Astrocyte (in vitro differentiated cells and primary cell): ENCODE data around the gene CREBL2. TPM values are rescaled to one million over a fixed set of nuclear protein-coding genes. Genes with fewer than 3 reads are reported as not detected.

Experiments used
- DNase-seq: peaks from one replicate; pipeline ENCODE4 v3.0.0-alpha.2; 2010; ENCODE audit warnings: low read depth
- FAIRE-seq: peaks from 2 replicates; lab custom pipeline; 2011; peaks lifted over from hg19 to GRCh38; lab: Jason Lieb, UNC
- H2AFZ ChIP-seq: 2 replicates; pipeline ENCODE4 v1.6.0; 2012; ENCODE audit warnings: low read depth, low read length, inconsistent platforms
- H3K27ac ChIP-seq: 2 replicates; pipeline ENCODE4 v1.5.1; 2011; ENCODE audit warnings: low read depth, low read length, inconsistent platforms
- H3K27me3 ChIP-seq: 2 replicates; pipeline ENCODE4 v1.6.0; 2011; ENCODE audit warnings: low read length, inconsistent platforms; ENCODE audit not compliant: insufficient read depth
- H3K36me3 ChIP-seq: 2 replicates; pipeline ENCODE4 v1.5.1; 2011; ENCODE audit warnings: low read length, inconsistent platforms; ENCODE audit not compliant: insufficient read depth
- H3K4me1 ChIP-seq: 2 replicates; pipeline ENCODE4 v1.5.1; 2011; ENCODE audit warnings: low read length, inconsistent platforms; ENCODE audit not compliant: insufficient read depth
- H3K4me2 ChIP-seq: 2 replicates; pipeline ENCODE4 v1.6.0; 2012; ENCODE audit warnings: low read length, inconsistent platforms
- H3K4me3 ChIP-seq: 2 replicates; pipeline ENCODE4 v1.5.1; 2011; ENCODE audit warnings: low read depth, mild to moderate bottlenecking, low read length, inconsistent platforms; ENCODE audit not compliant: insufficient read depth
- H3K79me2 ChIP-seq: 2 replicates; pipeline ENCODE4 v1.6.0; 2012; ENCODE audit warnings: mild to moderate bottlenecking, low read length, inconsistent platforms; ENCODE audit not compliant: insufficient read depth
- H3K9ac ChIP-seq: 2 replicates; pipeline ENCODE4 v1.6.0; 2012; ENCODE audit warnings: mild to moderate bottlenecking, low read length, inconsistent platforms
- H3K9me3 ChIP-seq: 2 replicates; pipeline ENCODE4 v1.5.1; 2012; ENCODE audit warnings: low read depth, mild to moderate bottlenecking, low read length, inconsistent platforms; ENCODE audit not compliant: insufficient read depth
- H4K20me1 ChIP-seq: 2 replicates; pipeline ENCODE4 v1.6.0; 2012; ENCODE audit warnings: low read length, inconsistent platforms; ENCODE audit not compliant: insufficient read depth
- H3K27ac Mint-ChIP-seq: one replicate; pipeline ENCODE4 v1.8.0; 2021; ENCODE audit warnings: mild to moderate bottlenecking, mixed read lengths; ENCODE audit not compliant: unreplicated experiment
- H3K27me3 Mint-ChIP-seq: one replicate; pipeline ENCODE4 v1.8.0; 2021; ENCODE audit warnings: low read depth, mixed read lengths; ENCODE audit not compliant: unreplicated experiment
- H3K36me3 Mint-ChIP-seq: one replicate; pipeline ENCODE4 v1.8.0; 2021; ENCODE audit warnings: low read depth, mixed read lengths; ENCODE audit not compliant: unreplicated experiment
- H3K4me1 Mint-ChIP-seq: one replicate; pipeline ENCODE4 v1.8.0; 2021; ENCODE audit warnings: low read depth, mixed read lengths; ENCODE audit not compliant: unreplicated experiment
- H3K4me3 Mint-ChIP-seq: one replicate; pipeline ENCODE4 v1.8.0; 2021; ENCODE audit warnings: mild to moderate bottlenecking, moderate library complexity, mixed read lengths; ENCODE audit not compliant: unreplicated experiment
- H3K9me3 Mint-ChIP-seq: one replicate; pipeline ENCODE4 v1.8.0; 2021; ENCODE audit warnings: mild to moderate bottlenecking, mixed read lengths; ENCODE audit not compliant: unreplicated experiment
- EZH2 ChIP-seq: IDR thresholded peaks from 2 replicates; pipeline ENCODE4 v1.6.1; 2012; ENCODE audit warnings: mild to moderate bottlenecking, low read length, inconsistent platforms; ENCODE audit not compliant: insufficient read depth
- total RNA-seq: library from RNA; stranded (reverse); gene quantifications from 2 replicates; pipeline ENCODE4 v1.2.1, GENCODE V29; 2021
- TF ChIP-seq, protein P1 (sequence below): IDR thresholded peaks from 2 replicates; pipeline ENCODE4 v1.5.1; 2011; ENCODE audit warnings: low read depth, mild to moderate bottlenecking, inconsistent platforms, low read length, moderate library complexity; ENCODE audit not compliant: insufficient read depth

CREBL2 gene
- total RNA-seq, 1 donor from 2014 or later, result 14.8 TPM

DNA sequence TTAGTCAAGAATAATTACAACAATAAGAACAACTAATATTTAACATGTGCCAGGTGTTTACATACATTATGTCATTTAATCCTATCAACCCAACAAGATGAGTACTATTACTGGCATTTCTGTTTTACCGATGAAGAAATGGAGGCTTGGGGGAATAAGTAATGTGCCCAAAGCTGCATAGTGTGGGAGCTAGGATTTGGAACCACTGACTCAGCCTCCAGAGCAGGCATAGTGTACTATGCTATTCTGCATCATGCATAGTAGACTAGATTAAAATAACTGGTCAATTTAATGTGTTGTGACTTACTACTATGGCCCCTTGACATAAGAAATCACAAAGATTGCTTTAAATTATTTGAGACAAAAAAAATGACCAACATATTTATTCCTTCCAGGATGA is 74.8 kb downstream of the CREBL2 start:
- no peak overlapping the region for H2AFZ ChIP-seq
- no peak overlapping the region for H3K4me3 ChIP-seq
- H3K4me2 ChIP-seq, result no peak overlapping the region
- Mint-ChIP-seq H3K36me3 (no peaks in the 10 kb centered on the region), H3K27me3 (no peaks in the 10 kb centered on the region), H3K4me3 (no peak overlapping the region), H3K4me1 (no peaks in the 10 kb centered on the region), H3K27ac (no peak overlapping the region), H3K9me3 (no peaks in the 10 kb centered on the region)
- no peak overlapping the region for H3K9ac ChIP-seq
- no peaks in the 10 kb centered on the region for H3K9me3 ChIP-seq
- peaks cover 10% of the 10 kb centered on the region for H3K27me3 ChIP-seq
- H3K79me2 ChIP-seq, result no peaks in the 10 kb centered on the region
- H3K36me3 ChIP-seq, result no peaks in the 10 kb centered on the region
- no peak overlapping the region for H3K27ac ChIP-seq
- FAIRE-seq (no peak), DNase-seq (no peak)
- no peaks in the 10 kb centered on the region for H4K20me1 ChIP-seq
- H3K4me1 ChIP-seq, result peaks cover 3% of the 10 kb centered on the region
- TF ChIP-seq EZH2, result no peak
- TF ChIP-seq, protein P1, sequence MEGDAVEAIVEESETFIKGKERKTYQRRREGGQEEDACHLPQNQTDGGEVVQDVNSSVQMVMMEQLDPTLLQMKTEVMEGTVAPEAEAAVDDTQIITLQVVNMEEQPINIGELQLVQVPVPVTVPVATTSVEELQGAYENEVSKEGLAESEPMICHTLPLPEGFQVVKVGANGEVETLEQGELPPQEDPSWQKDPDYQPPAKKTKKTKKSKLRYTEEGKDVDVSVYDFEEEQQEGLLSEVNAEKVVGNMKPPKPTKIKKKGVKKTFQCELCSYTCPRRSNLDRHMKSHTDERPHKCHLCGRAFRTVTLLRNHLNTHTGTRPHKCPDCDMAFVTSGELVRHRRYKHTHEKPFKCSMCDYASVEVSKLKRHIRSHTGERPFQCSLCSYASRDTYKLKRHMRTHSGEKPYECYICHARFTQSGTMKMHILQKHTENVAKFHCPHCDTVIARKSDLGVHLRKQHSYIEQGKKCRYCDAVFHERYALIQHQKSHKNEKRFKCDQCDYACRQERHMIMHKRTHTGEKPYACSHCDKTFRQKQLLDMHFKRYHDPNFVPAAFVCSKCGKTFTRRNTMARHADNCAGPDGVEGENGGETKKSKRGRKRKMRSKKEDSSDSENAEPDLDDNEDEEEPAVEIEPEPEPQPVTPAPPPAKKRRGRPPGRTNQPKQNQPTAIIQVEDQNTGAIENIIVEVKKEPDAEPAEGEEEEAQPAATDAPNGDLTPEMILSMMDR, result no peak

DNA sequence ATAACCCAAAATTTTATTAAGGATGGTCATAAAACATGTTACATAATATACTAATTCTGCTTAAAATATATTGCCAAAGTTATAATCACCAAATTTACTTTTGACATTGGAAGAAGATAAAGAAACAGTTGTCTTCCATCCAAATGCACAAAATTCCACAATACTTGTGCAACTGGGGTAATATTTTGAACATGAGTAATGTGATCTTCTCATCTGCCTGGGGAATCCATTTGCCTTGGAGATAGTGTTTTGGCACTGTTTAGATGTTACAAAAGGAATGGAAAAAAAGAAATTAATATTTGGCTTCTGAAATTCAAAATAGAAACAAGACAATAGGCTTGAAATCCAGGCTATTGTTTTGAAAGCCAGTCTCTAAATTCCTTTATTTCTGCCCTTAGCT is 75.2 kb downstream of the CREBL2 start:
- Histone ChIP-seq H3K79me2 (no peaks in the 10 kb centered on the region), H3K4me1 (peaks cover 3% of the 10 kb centered on the region), H3K27ac (no peak overlapping the region), H2AFZ (no peak overlapping the region), H3K9me3 (no peaks in the 10 kb centered on the region), H3K9ac (no peak overlapping the region), H3K36me3 (no peaks in the 10 kb centered on the region), H3K4me2 (no peak overlapping the region), H3K27me3 (peaks cover 10% of the 10 kb centered on the region), H4K20me1 (no peaks in the 10 kb centered on the region), H3K4me3 (no peak overlapping the region)
- DNase-seq (no peak), FAIRE-seq (no peak)
- TF ChIP-seq EZH2, result no peak
- TF ChIP-seq, protein P1, result no peak
- no peaks in the 10 kb centered on the region for H3K9me3 Mint-ChIP-seq
- no peaks in the 10 kb centered on the region for H3K27me3 Mint-ChIP-seq
- no peaks in the 10 kb centered on the region for H3K36me3 Mint-ChIP-seq
- no peaks in the 10 kb centered on the region for H3K4me1 Mint-ChIP-seq
- H3K4me3 Mint-ChIP-seq, result no peak overlapping the region
- no peak overlapping the region for H3K27ac Mint-ChIP-seq

DNA sequence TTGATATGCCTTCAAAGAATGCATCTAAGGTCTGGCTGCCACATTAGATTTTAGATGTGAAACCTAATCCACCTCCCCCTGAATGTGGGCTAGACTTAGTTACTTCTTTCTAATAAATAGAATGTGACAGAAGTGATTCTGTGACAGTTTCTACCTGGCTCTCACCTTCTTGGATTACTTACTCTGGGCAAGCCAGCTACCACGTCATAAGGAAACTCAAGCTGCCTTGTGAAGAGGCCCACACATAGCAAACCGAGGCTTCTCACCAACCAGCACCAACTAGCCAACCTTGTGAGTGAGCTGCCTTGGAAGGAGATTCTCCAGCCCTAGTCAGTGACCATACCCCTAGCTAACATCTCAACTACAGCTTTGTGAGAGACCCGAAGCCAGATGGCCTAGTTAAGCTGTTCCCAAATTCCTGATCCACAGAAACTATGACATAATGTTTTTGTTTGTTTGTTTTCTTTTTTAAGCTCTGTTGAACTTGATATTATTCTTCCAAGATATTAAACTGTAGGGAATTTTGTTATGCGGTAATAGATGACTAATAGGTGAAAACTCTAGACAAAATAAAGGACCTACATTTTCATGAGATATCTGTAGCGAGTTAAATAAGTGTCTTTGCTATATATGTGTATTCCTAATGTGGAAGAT is 78.1 kb downstream of the CREBL2 start:
- no peaks in the 10 kb centered on the region for H3K27me3 ChIP-seq
- no peak overlapping the region for H3K27ac Mint-ChIP-seq
- H3K9me3 Mint-ChIP-seq, result no peaks in the 10 kb centered on the region
- no peaks in the 10 kb centered on the region for H3K36me3 ChIP-seq
- no peaks in the 10 kb centered on the region for H3K27me3 Mint-ChIP-seq
- H4K20me1 ChIP-seq, result no peaks in the 10 kb centered on the region
- H2AFZ ChIP-seq, result peak overlapping the region; percentile 39
- H3K9ac ChIP-seq, result no peak overlapping the region
- FAIRE-seq (no peak), DNase-seq (no peak)
- no peaks in the 10 kb centered on the region for H3K9me3 ChIP-seq
- H3K36me3 Mint-ChIP-seq, result no peaks in the 10 kb centered on the region
- H3K4me3 Mint-ChIP-seq, result no peak overlapping the region
- H3K79me2 ChIP-seq, result no peaks in the 10 kb centered on the region
- no peak overlapping the region for H3K4me3 ChIP-seq
- H3K4me2 ChIP-seq, result no peak overlapping the region
- H3K27ac ChIP-seq, result peak overlapping the region; percentile 17
- peaks cover 3% of the 10 kb centered on the region for H3K4me1 ChIP-seq
- no peak for TF ChIP-seq EZH2
- TF ChIP-seq, protein P1, result no peak
- no peaks in the 10 kb centered on the region for H3K4me1 Mint-ChIP-seq
